Natural killer cell treated with Interleukin-12 subunit alpha and Interleukin-12 subunit beta and Interleukin-15 and Interleukin-18, amount 100 ng/mL, for 72 hours (primary cell): Measurements from ENCODE around the gene PLEKHG1. TPM values are rescaled to one million over a fixed set of nuclear protein-coding genes. Genes with fewer than 3 reads are reported as not detected.

Experiments
- ATAC-seq, 2 donors: fragments of 150-1000 bp; cut with Tn5 transposase in 1 of 2; sonication (Bioruptor Pico), chemical (Tn5 transposase) in 1 of 2; 2 replicates each; pipeline ENCODE4 v1.10.0; 2021
- DNase-seq: peaks from one replicate; pipeline ENCODE4 v3.0.0; 2022; ENCODE audit warnings: low spot score
- H3K27ac Mint-ChIP-seq, 2 donors: 1 replicate in 1 of 2; 2 replicates in 1 of 2; pipeline ENCODE4 v1.8.0; 2022; ENCODE audit warnings: mixed read lengths in 2 of 2, mild to moderate bottlenecking in 1 of 2, moderate library complexity in 1 of 2
- H3K27me3 Mint-ChIP-seq, 2 donors: 1 replicate in 1 of 2; 2 replicates in 1 of 2; pipeline ENCODE4 v1.8.0; 2022; ENCODE audit warnings: mixed read lengths in 2 of 2
- H3K36me3 Mint-ChIP-seq: one replicate; pipeline ENCODE4 v1.8.0; 2022; ENCODE audit warnings: mixed read lengths
- H3K4me1 Mint-ChIP-seq, 2 donors: 1 replicate in 1 of 2; 2 replicates in 1 of 2; pipeline ENCODE4 v1.8.0; 2022; ENCODE audit warnings: low read depth in 2 of 2, mixed read lengths in 2 of 2, mild to moderate bottlenecking in 1 of 2
- H3K4me3 Mint-ChIP-seq: one replicate; pipeline ENCODE4 v1.8.0; 2022; ENCODE audit warnings: mixed read lengths
- H3K9me3 Mint-ChIP-seq: 2 replicates; pipeline ENCODE4 v1.8.0; 2022; ENCODE audit warnings: mixed read lengths
- total RNA-seq, 2 donors: library from RNA; stranded (reverse); gene quantifications; one replicate each; pipeline ENCODE4 v1.2.3, GENCODE V29; 2022

PLEKHG1 gene
- total RNA-seq, 2 donors from 2014 or later, result 0.29 to 3.3 TPM

DNA sequence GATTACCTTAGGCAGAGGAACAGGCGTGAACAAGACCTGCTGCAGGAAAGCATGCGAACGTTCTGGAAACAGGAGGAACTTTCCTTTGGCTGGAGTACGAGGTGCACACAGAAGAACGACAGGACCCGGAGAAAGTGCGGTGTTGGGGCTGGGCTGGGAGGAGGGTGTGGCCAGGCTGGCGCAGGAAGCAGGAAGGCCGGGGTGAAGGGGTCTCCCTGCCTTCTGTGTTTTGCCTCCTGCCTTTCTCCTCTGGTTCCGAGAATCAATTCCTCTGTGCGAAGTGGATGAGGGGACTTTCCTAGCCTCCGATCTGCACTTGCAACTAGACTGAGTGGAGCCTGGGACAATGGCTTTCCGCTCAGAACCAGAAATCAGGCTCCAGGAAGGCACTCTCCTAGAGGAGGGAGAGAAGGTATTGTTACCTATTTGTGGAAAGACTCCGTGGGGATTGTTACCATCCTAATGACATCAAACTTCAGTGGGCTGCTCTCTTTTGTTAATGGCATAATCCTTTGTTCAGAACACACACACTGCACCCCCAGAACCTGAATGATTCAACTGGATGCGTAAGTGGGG lies 22.9 kb upstream of the PLEKHG1 start:
- no peaks in the 10 kb centered on the region for H3K4me1 Mint-ChIP-seq
- DNase-seq (no peak), ATAC-seq (no peak)
- H3K9me3 Mint-ChIP-seq, result no peaks in the 10 kb centered on the region
- H3K36me3 Mint-ChIP-seq, result no peaks in the 10 kb centered on the region
- no peak overlapping the region for H3K4me3 Mint-ChIP-seq
- peaks cover 14 to 38% of the 10 kb centered on the region in 2 donors for H3K27me3 Mint-ChIP-seq
- H3K27ac Mint-ChIP-seq, result no peak overlapping the region

DNA sequence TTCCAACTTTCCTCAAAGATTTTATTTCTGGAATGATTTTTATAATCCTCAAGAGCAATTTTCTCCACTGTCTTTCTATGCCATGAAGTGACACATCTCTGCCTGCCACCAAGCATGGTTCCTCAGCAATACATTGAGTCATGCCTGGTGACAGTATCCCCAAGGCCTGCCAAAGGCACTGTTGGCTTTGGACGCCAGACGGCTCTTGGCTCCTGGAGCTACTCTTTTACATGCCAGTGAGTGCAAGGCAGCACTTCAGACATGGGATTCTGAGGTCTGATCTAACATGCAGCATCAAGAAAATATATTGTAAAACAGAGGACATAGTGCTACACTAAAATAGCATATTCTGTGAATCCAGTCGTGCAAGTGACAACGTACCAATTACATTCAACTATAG lies 20.1 kb upstream of the PLEKHG1 start:
- Mint-ChIP-seq H3K36me3 (no peaks in the 10 kb centered on the region), H3K4me1 (no peaks in the 10 kb centered on the region), H3K27me3 (peaks cover 8 to 19% of the 10 kb centered on the region in 2 donors), H3K9me3 (no peaks in the 10 kb centered on the region), H3K4me3 (no peak overlapping the region), H3K27ac (no peak overlapping the region)
- no peak for DNase-seq
- ATAC-seq, result no peak

DNA sequence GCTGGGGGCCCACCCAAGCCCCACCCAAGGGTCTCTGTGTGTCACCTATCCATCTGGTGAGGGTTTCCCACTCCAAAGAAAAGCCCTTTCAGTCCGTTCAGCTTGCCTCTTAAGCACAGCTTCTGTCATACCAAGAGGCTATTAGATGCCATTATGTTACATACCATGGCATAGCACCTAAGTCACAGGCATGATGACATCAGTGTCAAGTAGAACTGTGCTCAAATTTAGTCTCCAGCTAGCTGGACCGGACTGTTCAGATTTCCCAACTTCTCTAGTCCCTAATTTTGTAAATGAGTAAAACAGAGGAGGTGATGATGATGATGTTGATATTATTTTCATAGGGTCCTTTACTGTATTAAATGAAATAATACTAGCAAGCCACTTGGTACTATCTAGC lies 19.2 kb upstream of the PLEKHG1 start:
- ATAC-seq (peak in 1 of 2 donors; percentile 43), DNase-seq (no peak)
- no peaks in the 10 kb centered on the region for H3K4me1 Mint-ChIP-seq
- H3K27ac Mint-ChIP-seq, result no peak overlapping the region
- H3K36me3 Mint-ChIP-seq, result no peaks in the 10 kb centered on the region
- H3K4me3 Mint-ChIP-seq, result no peak overlapping the region
- peaks cover 8 to 18% of the 10 kb centered on the region in 2 donors for H3K27me3 Mint-ChIP-seq
- H3K9me3 Mint-ChIP-seq, result no peaks in the 10 kb centered on the region

DNA sequence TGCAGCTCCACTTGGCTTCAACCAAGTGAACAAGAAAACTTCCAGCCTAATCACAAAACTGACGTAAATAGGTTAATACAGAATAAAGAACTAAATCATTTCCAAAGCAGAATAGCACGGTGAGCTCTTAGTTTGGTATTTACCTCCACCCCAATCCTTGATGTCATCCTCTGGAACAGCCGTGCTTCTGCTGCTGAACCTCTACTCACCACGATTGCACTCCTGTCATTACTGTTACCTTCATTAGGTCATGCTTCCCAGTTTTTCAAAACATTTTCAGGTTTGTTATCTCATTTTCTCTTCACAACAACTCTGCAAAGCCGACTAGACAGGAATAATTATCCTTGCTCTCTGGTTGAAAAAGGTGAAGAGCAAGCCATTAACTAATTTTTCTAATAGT lies 15.6 kb upstream of the PLEKHG1 start:
- DNase-seq (no peak), ATAC-seq (no peak)
- Mint-ChIP-seq H3K27me3 (peaks cover 5 to 6% of the 10 kb centered on the region in 2 donors), H3K4me1 (no peaks in the 10 kb centered on the region), H3K36me3 (no peaks in the 10 kb centered on the region), H3K4me3 (no peak overlapping the region), H3K27ac (no peak overlapping the region), H3K9me3 (no peaks in the 10 kb centered on the region)

DNA sequence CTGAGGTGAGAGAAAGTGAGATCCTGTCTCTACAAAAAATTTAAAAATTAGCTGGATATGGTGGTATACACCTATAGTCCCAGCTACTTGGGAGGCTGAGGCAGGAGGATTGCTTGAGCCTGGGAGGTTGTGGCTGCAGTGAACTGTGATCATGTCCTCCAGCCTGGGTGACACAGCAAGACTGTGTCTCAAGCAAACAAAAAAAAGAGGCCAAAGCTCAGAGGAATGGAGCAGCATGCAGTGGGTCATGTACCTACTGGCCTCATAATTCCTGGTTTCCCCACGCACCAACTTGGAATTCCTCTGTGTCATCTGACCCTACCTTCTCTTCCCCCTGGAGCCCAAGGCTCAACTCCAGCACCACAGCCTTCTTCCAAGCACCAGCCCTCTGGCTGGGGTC lies 15.1 kb upstream of the PLEKHG1 start:
- Mint-ChIP-seq H3K36me3 (no peaks in the 10 kb centered on the region), H3K27me3 (peaks cover 3 to 6% of the 10 kb centered on the region in 2 donors), H3K9me3 (no peaks in the 10 kb centered on the region), H3K4me1 (no peaks in the 10 kb centered on the region), H3K27ac (no peak overlapping the region), H3K4me3 (no peak overlapping the region)
- ATAC-seq (no peak), DNase-seq (no peak)

DNA sequence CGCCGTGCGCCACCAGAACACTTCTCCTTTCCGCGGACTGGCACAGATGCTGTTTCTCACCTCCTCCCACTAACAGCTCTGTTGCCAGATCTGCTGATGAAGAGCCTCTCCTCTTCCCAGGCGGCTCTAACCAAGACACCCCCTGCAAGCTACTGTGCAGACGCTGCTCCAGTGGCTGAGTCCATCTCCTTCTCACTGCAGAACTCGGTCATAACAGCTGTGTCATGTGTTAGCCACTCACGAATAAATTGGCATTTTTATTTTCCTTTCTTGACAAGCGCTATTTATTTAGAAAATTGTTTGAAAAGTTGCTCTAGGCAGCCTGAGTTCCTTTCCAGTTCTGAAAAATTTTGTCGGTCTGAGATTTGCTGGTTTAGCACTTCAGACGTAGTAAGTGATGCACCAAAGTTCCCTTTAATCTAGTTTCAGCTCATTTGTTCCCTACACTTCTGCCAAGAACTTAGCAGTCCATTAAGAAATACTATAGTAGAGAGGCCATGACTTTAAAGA lies 12.8 kb upstream of the PLEKHG1 start:
- H3K4me1 Mint-ChIP-seq, result no peaks in the 10 kb centered on the region
- H3K27ac Mint-ChIP-seq, result no peak overlapping the region
- ATAC-seq, result no peak
- peaks cover 6 to 8% of the 10 kb centered on the region in 2 donors for H3K27me3 Mint-ChIP-seq
- no peaks in the 10 kb centered on the region for H3K36me3 Mint-ChIP-seq
- H3K9me3 Mint-ChIP-seq, result no peaks in the 10 kb centered on the region
- H3K4me3 Mint-ChIP-seq, result no peak overlapping the region
- DNase-seq, result no peak

DNA sequence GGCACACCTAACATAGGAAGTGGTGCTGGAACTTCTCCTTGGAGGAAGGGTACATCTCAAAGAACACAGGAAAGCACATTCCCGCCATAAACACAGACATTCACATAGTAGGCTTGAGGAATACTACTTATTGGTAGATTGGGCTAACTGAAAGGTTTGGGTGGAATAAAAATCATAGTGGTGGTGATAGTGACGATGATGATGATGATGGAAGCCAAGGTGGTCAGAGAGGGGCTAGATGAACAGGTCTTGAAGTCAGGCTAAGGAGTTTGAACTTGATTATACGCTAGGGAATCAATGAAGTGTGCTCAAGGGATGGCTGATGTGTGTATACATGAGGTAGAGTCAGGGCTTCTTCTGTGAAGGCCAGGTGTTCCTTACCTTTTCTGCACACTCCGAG lies 12.0 kb upstream of the PLEKHG1 start:
- Mint-ChIP-seq H3K27ac (no peak overlapping the region), H3K36me3 (no peaks in the 10 kb centered on the region), H3K9me3 (no peaks in the 10 kb centered on the region), H3K27me3 (peaks cover 10 to 15% of the 10 kb centered on the region in 2 donors), H3K4me1 (no peaks in the 10 kb centered on the region), H3K4me3 (no peak overlapping the region)
- no peak for DNase-seq
- ATAC-seq, result no peak

DNA sequence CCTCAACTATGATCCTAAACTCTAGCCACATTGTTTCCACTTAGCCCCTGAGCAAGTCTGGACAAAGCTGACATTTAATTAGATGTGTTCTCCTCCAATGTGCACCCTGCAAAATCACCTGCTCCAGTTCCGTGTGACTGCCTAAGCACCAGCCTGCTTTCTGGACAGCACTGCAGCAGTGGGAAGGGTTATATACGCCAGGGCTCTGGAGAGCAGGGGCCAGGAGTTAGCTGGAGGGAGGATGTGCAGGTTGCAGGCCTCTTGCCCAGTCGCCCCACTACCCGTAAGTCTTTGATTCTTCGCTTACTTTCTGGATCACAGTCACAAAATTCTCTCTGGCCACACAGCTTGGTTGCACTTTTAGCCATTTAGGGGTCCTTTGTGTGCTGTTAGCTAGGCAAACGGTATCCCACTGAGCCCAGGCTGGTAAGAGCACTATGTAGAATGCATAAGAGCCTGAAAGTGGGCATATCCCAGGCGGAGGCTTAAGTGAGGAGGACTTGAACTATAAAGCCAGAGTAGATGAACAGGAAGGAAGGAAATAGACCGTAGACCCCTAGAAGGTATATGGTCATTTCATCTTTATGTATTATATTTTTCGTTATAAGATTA lies 10.7 kb upstream of the PLEKHG1 start:
- ATAC-seq (no peak), DNase-seq (no peak)
- no peaks in the 10 kb centered on the region for H3K36me3 Mint-ChIP-seq
- no peak overlapping the region for H3K4me3 Mint-ChIP-seq
- peaks cover 7 to 11% of the 10 kb centered on the region in 2 donors for H3K27me3 Mint-ChIP-seq
- no peaks in the 10 kb centered on the region for H3K4me1 Mint-ChIP-seq
- no peaks in the 10 kb centered on the region for H3K9me3 Mint-ChIP-seq
- H3K27ac Mint-ChIP-seq, result no peak overlapping the region

DNA sequence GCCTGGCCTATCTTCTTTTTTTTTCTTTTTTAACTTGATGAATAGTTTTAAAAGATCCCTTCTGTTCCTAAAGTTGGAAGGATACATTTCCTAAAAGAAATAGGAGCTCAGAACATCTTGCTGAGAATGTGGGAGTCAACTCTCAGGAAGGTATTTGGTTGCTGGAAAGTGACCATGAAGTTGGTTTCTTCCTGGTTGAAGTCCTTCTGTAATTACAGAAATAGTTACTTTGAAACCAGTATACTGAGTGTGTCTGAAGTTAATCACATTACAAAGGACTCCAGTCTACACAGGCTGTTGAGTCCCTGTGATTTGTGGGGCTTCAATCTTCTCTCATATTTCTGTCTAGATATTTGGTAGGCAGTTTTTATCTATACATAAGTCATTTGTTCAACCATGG lies 9.8 kb upstream of the PLEKHG1 start:
- H3K4me3 Mint-ChIP-seq, result no peak overlapping the region
- H3K36me3 Mint-ChIP-seq, result no peaks in the 10 kb centered on the region
- no peaks in the 10 kb centered on the region for H3K9me3 Mint-ChIP-seq
- H3K4me1 Mint-ChIP-seq, result no peaks in the 10 kb centered on the region
- ATAC-seq, result no peak
- H3K27ac Mint-ChIP-seq, result no peak overlapping the region
- DNase-seq, result no peak
- peaks cover 7 to 11% of the 10 kb centered on the region in 2 donors for H3K27me3 Mint-ChIP-seq

DNA sequence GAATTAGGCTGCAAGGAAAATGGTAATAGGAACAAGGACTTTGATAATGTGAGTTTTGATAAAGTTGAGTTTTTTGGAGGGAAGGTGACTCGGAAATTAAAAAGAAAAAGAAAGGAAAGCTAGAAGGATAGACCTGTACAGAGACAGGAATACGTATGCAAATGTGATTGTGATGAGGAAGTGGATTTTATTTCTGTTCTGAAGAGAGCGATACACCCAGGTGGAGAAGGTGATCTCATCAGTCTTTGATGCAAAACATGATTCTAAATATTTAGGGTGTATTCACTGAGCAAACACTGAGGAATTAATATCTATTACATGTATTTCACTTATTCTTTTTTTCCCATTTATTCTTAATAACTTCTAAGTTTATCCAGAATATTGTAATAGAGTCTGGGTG lies 9.2 kb upstream of the PLEKHG1 start:
- no peaks in the 10 kb centered on the region for H3K9me3 Mint-ChIP-seq
- H3K27ac Mint-ChIP-seq, result no peak overlapping the region
- H3K4me3 Mint-ChIP-seq, result no peak overlapping the region
- no peak for DNase-seq
- H3K36me3 Mint-ChIP-seq, result no peaks in the 10 kb centered on the region
- no peaks in the 10 kb centered on the region for H3K4me1 Mint-ChIP-seq
- ATAC-seq, result no peak
- H3K27me3 Mint-ChIP-seq, result peaks cover 10 to 11% of the 10 kb centered on the region in 2 donors

DNA sequence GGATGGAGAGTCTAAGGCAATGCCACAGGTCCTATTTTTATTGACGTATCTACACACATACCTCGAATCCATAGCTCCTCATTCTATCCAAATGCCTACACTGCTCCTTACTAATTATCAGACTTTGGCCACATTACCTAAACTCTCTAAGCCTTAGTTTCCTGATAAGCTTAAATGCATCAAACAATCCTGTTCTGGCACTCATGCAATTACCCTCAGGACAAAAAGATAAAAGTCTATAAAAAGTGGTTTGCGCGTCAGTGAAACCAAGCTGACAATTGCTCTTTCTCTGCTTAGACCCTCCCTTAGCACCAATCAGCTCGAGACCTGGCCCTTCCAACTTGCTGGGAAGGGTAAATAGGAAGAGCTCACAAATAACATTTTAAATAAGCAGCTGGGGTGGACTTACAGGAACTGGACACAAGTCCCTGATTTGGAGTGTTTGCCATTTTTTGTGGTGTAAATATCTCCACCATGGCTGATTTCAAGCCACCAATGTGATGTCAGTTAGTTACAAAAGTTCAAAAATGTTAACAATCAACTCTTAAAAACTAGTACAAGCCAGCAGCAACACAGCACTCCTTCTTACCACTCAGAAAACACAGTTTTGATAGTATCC lies 7.2 kb upstream of the PLEKHG1 start:
- Mint-ChIP-seq H3K36me3 (no peaks in the 10 kb centered on the region), H3K4me3 (no peak overlapping the region), H3K9me3 (no peaks in the 10 kb centered on the region), H3K27me3 (peaks cover 16 to 24% of the 10 kb centered on the region in 2 donors), H3K27ac (no peak overlapping the region), H3K4me1 (no peaks in the 10 kb centered on the region)
- ATAC-seq (no peak), DNase-seq (no peak)

DNA sequence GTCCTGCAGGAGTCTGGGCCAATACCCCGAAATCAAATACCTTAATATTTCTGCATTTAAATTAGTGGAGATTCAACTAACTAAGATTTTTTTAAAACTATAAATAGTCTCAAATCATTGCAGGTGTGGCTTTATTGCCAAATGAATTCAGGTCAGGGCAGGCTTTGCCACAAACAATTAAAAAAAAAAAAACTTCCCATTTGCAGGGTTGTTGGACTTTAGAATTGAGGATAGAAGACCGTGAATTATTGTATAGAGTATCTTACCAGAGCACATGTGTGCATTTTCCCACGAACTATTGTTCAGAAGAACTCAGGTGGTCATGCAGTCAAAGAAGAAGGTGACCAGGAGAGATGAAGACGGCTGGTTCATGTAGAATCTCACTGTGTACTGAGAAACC lies 6.6 kb upstream of the PLEKHG1 start:
- ATAC-seq (no peak), DNase-seq (no peak)
- Mint-ChIP-seq H3K36me3 (no peaks in the 10 kb centered on the region), H3K27me3 (peaks cover 23 to 30% of the 10 kb centered on the region in 2 donors), H3K4me3 (no peak overlapping the region), H3K4me1 (no peaks in the 10 kb centered on the region), H3K9me3 (no peaks in the 10 kb centered on the region), H3K27ac (no peak overlapping the region)

DNA sequence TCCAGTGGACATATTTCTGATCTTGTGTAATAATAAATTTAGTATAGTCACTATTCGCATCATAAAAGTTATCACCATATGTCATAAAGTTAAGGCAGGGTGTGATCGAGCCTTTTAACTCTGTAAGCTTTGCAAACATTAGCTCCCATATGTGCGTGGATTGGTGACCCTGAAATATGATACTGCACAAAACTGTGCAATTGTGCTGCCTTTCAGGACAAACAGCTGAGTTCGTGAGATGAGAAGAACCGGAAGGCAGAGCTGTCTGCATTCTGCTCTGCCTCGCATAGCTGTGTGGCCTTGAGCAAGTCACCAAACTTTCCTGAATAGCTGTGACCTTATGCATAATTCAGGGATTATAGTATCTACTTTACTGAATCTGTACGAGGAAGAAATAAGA lies 3.2 kb upstream of the PLEKHG1 start:
- no peaks in the 10 kb centered on the region for H3K36me3 Mint-ChIP-seq
- H3K4me3 Mint-ChIP-seq, result no peak overlapping the region
- H3K9me3 Mint-ChIP-seq, result no peaks in the 10 kb centered on the region
- peaks cover 43 to 46% of the 10 kb centered on the region in 2 donors for H3K27me3 Mint-ChIP-seq
- no peak for ATAC-seq
- DNase-seq, result no peak
- no peak overlapping the region for H3K27ac Mint-ChIP-seq
- peaks cover 12 to 15% of the 10 kb centered on the region in 2 donors for H3K4me1 Mint-ChIP-seq

DNA sequence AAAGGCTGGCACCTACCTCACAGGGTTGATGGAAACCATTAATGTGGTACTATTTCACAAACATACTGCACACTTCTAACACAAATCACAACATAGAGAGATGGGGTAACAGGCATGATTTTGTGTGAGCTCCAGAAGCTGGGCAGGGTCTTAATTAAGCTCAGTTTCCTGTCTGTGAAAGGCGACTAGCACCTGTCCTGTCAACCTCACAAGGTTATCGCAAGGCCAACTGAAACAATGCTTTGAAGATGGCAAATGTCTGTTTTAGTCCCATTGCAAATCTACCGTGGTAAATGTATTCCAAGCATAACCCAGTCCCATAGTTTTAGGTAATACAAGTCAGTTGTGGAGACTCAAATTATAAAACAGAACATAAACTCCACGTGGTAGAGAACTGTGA lies 1.3 kb upstream of the PLEKHG1 start:
- no peak overlapping the region for H3K27ac Mint-ChIP-seq
- DNase-seq (no peak), ATAC-seq (no peak)
- peaks cover 12 to 15% of the 10 kb centered on the region in 2 donors for H3K4me1 Mint-ChIP-seq
- H3K4me3 Mint-ChIP-seq, result no peak overlapping the region
- H3K27me3 Mint-ChIP-seq, result peaks cover 46 to 54% of the 10 kb centered on the region in 2 donors
- no peaks in the 10 kb centered on the region for H3K9me3 Mint-ChIP-seq
- no peaks in the 10 kb centered on the region for H3K36me3 Mint-ChIP-seq
